ENCODE data around the gene MRPL32. TPM values are rescaled to one million over a fixed set of nuclear protein-coding genes. Genes with fewer than 3 reads are reported as not detected.

Gene MRPL32
- total RNA-seq, 1 experiment from 2014 or later = 52.8 TPM

DNA sequence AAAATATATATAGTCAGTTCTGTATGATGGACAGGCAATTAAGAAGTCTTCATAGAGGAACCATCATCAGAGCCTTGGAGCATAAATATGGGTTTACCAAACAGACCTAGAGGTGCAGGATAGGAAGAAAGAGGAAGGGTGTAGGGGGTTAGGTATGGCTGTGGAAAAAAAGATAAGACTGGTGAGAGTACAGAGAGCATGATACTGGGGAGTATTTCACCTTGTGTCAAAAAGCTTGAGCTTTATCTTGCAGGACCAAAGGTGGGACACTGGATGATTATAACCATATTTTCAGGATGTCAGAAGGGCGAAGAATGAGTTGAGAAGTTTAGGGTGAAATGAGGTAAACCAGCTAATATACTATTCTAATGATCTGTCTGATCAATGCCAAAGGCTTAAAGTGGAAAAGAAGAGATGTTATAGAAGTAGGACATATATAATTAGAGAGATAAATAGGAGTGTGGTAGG is 54.6 kb downstream of the MRPL32 start:
- Histone ChIP-seq H3K4me3 (ENCODE audit: low read depth in 2 of 2, low read length in 2 of 2) (no peak overlapping the region), H3K9me3 (ENCODE audit: control insufficient read depth, insufficient read depth, low read depth, low read length) (no peaks in the 10 kb centered on the region), H3K27me3 (ENCODE audit: control insufficient read depth, insufficient read depth, low read length) (no peaks in the 10 kb centered on the region), H3K36me3 (ENCODE audit: control insufficient read depth, insufficient read depth, low read length) (no peaks in the 10 kb centered on the region), H3K27ac (ENCODE audit: low read length) (no peak overlapping the region), H3K4me1 (ENCODE audit: control insufficient read depth, insufficient read depth, low read length) (no peaks in the 10 kb centered on the region)
- in situ Hi-C loops (cut with HindIII; ENCODE audit: low pct_unique_long_range_greater_than_20kb, low sequenced_read_pairs) (no loop called here), intact Hi-C loops (cut with micrococcal nuclease; ENCODE audit: unreplicated experiment) (no loop called here)
- POLR2A ChIA-PET = no interaction called here
- CTCF ChIA-PET = no interaction called here
- BruUV-seq (replicated peaks) = no TSS peak
- ATAC-seq = no peak
- no peak for DNase-seq (ENCODE audit: low read depth, low spot score)
- TF ChIP-seq SIN3A (IDR thresholded peaks at IDR 0.05; ENCODE audit: borderline replicate concordance, insufficient read depth, low read depth, low read length) (no peak), POLR2AphosphoS5 (IDR thresholded peaks at IDR 0.05; ENCODE audit: low read depth, low read length) (no peak), TCF7L2 (IDR thresholded peaks at IDR 0.05; ENCODE audit: low read depth, low read length) (no peak)
- TF ChIP-seq, protein P1, sequence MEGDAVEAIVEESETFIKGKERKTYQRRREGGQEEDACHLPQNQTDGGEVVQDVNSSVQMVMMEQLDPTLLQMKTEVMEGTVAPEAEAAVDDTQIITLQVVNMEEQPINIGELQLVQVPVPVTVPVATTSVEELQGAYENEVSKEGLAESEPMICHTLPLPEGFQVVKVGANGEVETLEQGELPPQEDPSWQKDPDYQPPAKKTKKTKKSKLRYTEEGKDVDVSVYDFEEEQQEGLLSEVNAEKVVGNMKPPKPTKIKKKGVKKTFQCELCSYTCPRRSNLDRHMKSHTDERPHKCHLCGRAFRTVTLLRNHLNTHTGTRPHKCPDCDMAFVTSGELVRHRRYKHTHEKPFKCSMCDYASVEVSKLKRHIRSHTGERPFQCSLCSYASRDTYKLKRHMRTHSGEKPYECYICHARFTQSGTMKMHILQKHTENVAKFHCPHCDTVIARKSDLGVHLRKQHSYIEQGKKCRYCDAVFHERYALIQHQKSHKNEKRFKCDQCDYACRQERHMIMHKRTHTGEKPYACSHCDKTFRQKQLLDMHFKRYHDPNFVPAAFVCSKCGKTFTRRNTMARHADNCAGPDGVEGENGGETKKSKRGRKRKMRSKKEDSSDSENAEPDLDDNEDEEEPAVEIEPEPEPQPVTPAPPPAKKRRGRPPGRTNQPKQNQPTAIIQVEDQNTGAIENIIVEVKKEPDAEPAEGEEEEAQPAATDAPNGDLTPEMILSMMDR (IDR thresholded peaks at IDR 0.05) = no peak
- TF ChIP-seq, protein P2, sequence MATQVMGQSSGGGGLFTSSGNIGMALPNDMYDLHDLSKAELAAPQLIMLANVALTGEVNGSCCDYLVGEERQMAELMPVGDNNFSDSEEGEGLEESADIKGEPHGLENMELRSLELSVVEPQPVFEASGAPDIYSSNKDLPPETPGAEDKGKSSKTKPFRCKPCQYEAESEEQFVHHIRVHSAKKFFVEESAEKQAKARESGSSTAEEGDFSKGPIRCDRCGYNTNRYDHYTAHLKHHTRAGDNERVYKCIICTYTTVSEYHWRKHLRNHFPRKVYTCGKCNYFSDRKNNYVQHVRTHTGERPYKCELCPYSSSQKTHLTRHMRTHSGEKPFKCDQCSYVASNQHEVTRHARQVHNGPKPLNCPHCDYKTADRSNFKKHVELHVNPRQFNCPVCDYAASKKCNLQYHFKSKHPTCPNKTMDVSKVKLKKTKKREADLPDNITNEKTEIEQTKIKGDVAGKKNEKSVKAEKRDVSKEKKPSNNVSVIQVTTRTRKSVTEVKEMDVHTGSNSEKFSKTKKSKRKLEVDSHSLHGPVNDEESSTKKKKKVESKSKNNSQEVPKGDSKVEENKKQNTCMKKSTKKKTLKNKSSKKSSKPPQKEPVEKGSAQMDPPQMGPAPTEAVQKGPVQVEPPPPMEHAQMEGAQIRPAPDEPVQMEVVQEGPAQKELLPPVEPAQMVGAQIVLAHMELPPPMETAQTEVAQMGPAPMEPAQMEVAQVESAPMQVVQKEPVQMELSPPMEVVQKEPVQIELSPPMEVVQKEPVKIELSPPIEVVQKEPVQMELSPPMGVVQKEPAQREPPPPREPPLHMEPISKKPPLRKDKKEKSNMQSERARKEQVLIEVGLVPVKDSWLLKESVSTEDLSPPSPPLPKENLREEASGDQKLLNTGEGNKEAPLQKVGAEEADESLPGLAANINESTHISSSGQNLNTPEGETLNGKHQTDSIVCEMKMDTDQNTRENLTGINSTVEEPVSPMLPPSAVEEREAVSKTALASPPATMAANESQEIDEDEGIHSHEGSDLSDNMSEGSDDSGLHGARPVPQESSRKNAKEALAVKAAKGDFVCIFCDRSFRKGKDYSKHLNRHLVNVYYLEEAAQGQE (IDR thresholded peaks at IDR 0.05; ENCODE audit: insufficient read depth in 1 of 2, low read depth in 2 of 2, low read length in 1 of 2) = no peak

Other genes with a start within 250 kb of the MRPL32 start
- 10.0 TPM for gene C7orf25, start 20.3 kb upstream of the MRPL32 start, total RNA-seq (2021; ENCODE audit: unreplicated experiment)
- 180 TPM for gene PSMA2, start 202 bp upstream of the MRPL32 start, total RNA-seq (2021; ENCODE audit: unreplicated experiment)
- gene HECW1, start 180.3 kb downstream of the MRPL32 start, total RNA-seq (2021; ENCODE audit: unreplicated experiment) = 0.77 TPM